IMR-90 (cell line): ENCODE measurements around the gene LDLRAD3.

Experiments used
- CTCF ChIP-seq: conservative IDR thresholded peaks from 2 replicates; pipeline ENCODE4 v1.5.1; 2012; ENCODE audit warnings: mild to moderate bottlenecking, low read depth, low read length, improper control_type of control experiment
- FOS ChIP-seq: fragments of 150-350 bp; IDR thresholded peaks from 2 replicates; pipeline ENCODE4 v1.6.1; 2016; ENCODE audit warnings: low read depth, low read length
- MXI1 ChIP-seq: IDR thresholded peaks from 2 replicates; pipeline ENCODE4 v1.6.1; 2012; ENCODE audit warnings: low read depth, mild to moderate bottlenecking, low read length, moderate library complexity, borderline replicate concordance
- POLR2A ChIP-seq: IDR thresholded peaks from 2 replicates; pipeline ENCODE4 v1.6.1; 2012; ENCODE audit warnings: mild to moderate bottlenecking, low read depth, low read length

GRCh38 chr11:35946766-35947165 is 2.9 kb downstream of the LDLRAD3 start:
- TF ChIP-seq POLR2A (no peak), CTCF (no peak), FOS (no peak), MXI1 (no peak)
